HG03432 (cell line): ENCODE data around the gene ADCYAP1R1.

Experiments used
- ATAC-seq: cut with Tn5 transposase; IDR thresholded peaks from one replicate; pipeline ENCODE4 v1.9.1; 2021; ENCODE audit warnings: mild to moderate bottlenecking, moderate library complexity; ENCODE audit not compliant: unreplicated experiment

The ADCYAP1R1 gene

DNA sequence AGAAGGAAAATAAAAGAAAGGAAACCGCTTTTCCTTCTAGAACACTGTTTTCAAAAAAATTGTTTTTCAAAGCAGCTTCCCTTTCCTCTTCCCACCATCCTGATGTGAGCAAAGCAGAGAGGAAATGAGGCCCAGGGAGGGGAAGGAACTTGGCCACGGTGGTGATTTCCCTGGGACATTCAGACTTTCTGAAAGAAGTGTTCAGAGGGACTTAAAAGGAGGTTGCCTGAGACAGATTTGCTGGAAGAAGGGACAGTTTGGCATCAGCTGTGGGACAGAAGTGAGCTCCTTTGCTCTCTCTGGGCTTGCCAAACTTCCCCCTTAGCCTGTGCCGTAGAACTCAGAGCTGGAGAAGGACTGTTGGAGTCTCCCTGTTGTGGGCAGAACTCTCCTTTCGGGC, 30.3 kb downstream of the ADCYAP1R1 start:
- ATAC-seq: no peak

GRCh38 chr7:31083210-31083786, 31.2 kb downstream of the ADCYAP1R1 start:
- ATAC-seq: no peak

DNA sequence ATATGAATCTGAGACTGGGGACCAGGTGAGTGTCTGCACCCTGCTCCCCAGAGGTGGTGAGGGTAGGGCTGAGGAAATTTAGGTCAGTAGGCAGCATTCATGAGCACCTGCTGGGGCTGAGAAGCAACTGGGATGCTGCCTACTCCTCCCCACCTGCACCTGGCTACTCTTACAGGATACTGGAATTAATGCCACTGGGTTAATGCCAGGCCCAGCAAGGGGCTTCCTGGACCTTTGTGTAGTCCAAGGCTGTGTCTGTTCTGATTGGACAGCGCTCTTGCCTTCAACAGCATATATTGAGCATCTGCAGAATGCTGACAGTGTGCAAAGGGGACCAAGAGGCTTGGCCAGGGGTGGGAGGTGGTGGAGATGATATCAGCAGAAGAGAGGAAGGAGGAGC, 32.1 kb downstream of the ADCYAP1R1 start:
- no peak for ATAC-seq

- ATAC-seq: no peak
Measured at GRCh38 chr7:31087351-31087750, 35.2 kb downstream of the ADCYAP1R1 start.

GRCh38 chr7:31091924-31092434, 39.9 kb downstream of the ADCYAP1R1 start:
- no peak for ATAC-seq

DNA sequence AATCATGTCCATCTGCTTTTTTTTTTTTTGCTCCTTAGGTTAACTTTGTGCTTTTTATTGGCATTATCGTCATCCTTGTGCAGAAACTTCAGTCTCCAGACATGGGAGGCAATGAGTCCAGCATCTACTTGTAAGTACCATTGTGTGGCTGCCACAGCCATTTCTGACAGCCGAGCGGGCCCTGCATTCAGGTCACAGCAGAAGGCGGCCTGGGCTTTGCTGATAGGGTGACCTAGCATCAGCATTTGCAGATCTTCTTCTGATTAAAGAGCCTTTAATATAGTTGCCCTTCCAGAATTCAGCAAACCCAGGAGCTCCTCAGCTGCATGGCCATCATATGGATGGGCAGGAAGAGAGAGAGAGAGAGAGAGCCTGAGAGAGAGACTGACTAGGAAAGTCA, 40.5 kb downstream of the ADCYAP1R1 start:
- ATAC-seq: no peak

GRCh38 chr7:31093282-31093681, 41.2 kb downstream of the ADCYAP1R1 start:
- ATAC-seq: no peak

- ATAC-seq: no peak
Measured at GRCh38 chr7:31094271-31094670, 42.2 kb downstream of the ADCYAP1R1 start.

DNA sequence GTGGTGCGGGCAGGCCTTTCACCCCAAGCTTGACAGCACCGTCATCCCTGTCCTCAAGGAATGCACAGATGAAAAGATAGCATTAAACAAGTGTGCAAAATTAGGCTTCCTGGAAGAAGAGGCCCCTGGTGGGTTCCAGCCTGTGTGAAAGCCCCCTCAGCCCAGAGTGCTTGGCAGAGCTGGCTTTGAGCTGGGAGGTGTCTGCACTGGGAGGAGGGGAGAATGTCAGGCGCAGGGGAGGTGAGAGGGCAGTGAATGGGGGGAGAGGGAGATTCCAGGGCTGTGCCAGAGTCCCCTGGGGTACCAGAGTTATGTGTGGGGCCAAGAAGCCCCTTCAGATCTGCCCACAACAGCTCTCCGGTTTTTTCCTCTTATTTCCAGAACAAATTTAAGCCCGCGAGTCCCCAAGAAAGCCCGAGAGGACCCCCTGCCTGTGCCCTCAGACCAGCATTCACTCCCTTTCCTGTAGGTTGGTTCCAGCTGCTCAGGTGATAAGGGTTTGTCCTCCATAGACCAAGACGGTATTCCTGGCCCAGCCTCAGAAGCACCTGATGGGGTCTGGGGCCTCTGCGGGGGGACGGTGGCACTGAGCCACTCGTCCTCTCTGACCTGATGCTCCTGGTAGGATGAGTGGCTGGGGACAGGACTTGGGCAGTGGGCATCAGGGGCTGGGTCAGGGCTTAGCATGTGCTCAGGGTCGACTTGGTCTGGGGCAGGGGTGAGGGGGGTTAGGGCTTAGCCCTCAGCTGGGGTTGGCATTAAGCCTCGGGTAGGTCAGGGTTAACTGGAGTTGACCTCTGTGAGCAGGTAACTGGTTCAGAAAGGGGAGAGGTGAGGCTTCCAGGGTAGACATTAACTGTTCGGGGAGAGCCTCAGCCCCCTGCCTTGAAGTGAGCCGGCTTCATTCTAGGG, 43.4 kb downstream of the ADCYAP1R1 start:
- ATAC-seq: no peak

DNA sequence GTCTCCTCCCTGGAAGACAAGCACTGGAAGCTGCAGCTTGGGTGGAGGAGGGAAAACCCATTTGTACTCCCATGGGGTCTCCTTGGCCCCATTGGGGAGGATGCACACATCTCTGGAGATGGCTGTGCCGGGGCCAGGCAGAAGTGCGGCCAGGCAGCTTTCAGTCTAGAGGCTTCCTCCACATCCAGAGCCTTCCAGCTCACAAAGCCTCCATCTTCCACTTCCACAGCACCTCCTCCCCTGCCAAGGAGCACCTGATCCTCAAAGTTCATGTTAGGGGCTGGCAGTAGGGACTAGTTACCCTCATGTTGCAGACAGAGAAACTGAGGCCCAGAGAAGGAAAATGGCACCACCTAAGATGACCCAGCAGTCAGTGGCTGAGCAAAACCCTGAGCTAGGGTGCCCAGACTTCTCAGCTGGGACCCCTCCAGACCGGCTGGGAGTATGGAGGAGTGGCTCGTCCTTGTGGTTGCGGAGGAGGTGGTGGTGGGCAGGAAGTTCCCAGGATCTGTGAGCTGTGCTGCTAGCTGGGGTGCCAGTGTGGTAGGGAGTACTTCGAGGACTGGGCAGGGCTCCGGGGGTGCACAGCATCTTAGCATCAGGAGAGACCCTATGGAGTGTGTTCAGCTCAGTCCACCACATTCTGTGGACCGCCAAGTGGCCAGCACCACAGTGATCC, 44.2 kb downstream of the ADCYAP1R1 start:
- no peak for ATAC-seq

GRCh38 chr7:31096877-31097258, 44.8 kb downstream of the ADCYAP1R1 start:
- no peak for ATAC-seq

DNA sequence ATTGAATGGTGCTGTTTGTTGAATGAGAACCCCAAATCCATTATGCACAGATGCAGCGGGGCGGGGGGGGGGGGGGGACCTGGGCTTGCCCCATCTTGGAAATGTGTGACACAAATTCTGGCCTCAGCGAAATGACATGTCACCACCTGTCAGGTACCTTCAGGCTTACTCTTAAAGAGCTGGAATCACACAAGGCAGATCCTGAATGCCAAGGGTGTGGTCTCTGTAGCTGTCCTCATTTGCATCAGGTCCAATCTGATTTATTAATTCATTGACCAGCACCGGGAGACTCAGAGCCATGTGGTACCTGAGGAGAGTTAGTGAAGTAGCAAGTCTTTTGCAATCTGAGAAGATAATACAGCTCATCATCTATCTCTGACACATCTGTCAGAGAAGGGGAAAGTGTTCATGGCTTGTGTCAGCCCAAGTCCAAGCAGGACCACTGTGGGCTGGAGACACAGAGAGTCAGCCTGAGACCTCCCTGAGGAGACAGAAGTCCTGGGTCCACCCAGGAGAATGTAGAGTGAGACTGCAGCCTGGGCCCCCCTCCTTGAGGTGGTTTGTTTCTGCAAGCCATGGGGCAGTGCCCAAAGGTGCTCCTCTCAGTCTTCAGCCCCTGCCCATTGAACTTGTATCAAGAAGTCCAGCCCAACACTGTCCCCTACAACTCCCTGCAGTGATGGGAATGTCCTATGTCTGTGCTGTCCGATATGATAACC, 46.7 kb downstream of the ADCYAP1R1 start:
- ATAC-seq: no peak

GRCh38 chr7:31099451-31100444, 47.6 kb downstream of the ADCYAP1R1 start:
- no peak for ATAC-seq

GRCh38 chr7:31100445-31100844, 48.3 kb downstream of the ADCYAP1R1 start:
- ATAC-seq: no peak

DNA sequence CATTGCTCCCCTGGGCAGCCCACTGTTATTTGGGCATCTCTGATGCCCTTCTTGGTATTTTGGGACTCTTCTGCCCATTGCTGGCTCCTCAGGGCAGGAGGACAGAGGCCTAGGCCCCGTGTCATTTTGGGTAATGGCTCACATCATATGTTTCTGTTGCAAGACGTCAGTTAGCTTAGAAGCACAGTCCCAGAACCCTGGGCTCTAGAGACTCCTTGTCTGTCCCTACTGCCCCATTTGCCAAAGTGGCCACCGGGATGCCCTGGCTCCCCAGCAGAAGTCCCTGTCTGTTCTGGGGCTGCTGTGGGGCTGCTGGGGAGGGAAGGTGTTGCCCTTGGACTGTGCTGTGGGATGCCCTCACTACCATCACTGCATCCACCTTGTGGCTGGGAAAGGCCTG, 48.8 kb downstream of the ADCYAP1R1 start:
- ATAC-seq: no peak

DNA sequence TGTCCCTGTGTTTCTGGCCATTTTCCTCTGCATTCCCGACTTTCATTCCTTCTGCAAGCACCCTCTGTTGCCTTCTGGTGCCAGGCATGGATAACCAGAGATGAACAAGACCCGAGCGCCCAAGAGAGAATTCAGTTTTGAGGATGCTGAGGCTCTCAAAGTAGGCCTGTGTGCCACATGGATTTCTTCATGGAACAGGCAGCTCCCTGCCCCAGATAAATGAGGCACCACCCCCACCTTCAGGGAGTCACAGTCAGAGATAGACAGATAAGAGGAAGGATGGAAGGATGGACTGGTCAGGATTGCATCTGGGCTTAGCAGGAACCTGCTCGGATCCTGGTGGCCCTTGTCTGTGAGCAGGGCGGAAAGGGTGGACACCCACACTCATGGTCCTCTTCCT, 49.4 kb downstream of the ADCYAP1R1 start:
- no peak for ATAC-seq

GRCh38 chr7:31102151-31102972, 50.3 kb downstream of the ADCYAP1R1 start:
- ATAC-seq: no peak

- no peak for ATAC-seq
Measured at GRCh38 chr7:31102973-31103850, 51.1 kb downstream of the ADCYAP1R1 start.
